Measurements from ENCODE around the gene CCDC172. TPM values are rescaled to one million over a fixed set of nuclear protein-coding genes. Genes with fewer than 3 reads are reported as not detected.

Gene CCDC172
- total RNA-seq, 1 experiment from 2014 or later: not detected

GRCh38 chr10:116298586-116298985 is 25.7 kb upstream of the CCDC172 start:
- no peak overlapping the region for H2AFZ ChIP-seq

GRCh38 chr10:116300542-116300941 is 23.7 kb upstream of the CCDC172 start:
- H3K4me1 ChIP-seq (replicated peaks; ENCODE audit: insufficient read depth): no peaks in the 10 kb centered on the region
- no peak overlapping the region for H3K4me2 ChIP-seq
- no peaks in the 10 kb centered on the region for H3F3A ChIP-seq (ENCODE audit: insufficient read depth, low read depth)
- no TSS peak for BruUV-seq (replicated peaks)
- ChIA-PET POLR2A (ENCODE audit: unreplicated experiment) (no interaction called here), CTCF (no interaction called here)
- no peak overlapping the region for H3K27ac ChIP-seq
- no peak overlapping the region for H2AFZ ChIP-seq
- no peak overlapping the region for H3K4me3 ChIP-seq
- no peaks in the 10 kb centered on the region for H3K79me2 ChIP-seq (ENCODE audit: low read depth)
- TF ChIP-seq EZH2 (IDR thresholded peaks at IDR 0.05; ENCODE audit: low read depth) (no peak), CTCF (conservative IDR thresholded peaks at IDR 0.05) (no peak)
- intact Hi-C loops (cut with micrococcal nuclease; ENCODE audit: unreplicated experiment): no loop called here
- H3K27me3 ChIP-seq (ENCODE audit: insufficient read depth, low read depth): no peaks in the 10 kb centered on the region
- no peaks in the 10 kb centered on the region for H3K9me2 ChIP-seq (ENCODE audit: insufficient read depth)
- DNase-seq: no peak
- H3K36me3 ChIP-seq (ENCODE audit: low read depth): no peaks in the 10 kb centered on the region
- H3K9me3 ChIP-seq (ENCODE audit: insufficient read depth, low read depth): no peaks in the 10 kb centered on the region
- no peaks in the 10 kb centered on the region for H4K20me1 ChIP-seq (ENCODE audit: insufficient read depth)

More at GRCh38 chr10:116298586-116298985, 25.7 kb upstream of the CCDC172 start:
- no peak for DNase-seq
- H3K36me3 ChIP-seq (ENCODE audit: low read depth): no peaks in the 10 kb centered on the region
- no peaks in the 10 kb centered on the region for H3K4me1 ChIP-seq (replicated peaks; ENCODE audit: insufficient read depth)
- intact Hi-C loops (cut with micrococcal nuclease; ENCODE audit: unreplicated experiment): no loop called here
- CTCF ChIA-PET: no interaction called here
- H4K20me1 ChIP-seq (ENCODE audit: insufficient read depth): no peaks in the 10 kb centered on the region
- no TSS peak for BruUV-seq (replicated peaks)
- H3K4me3 ChIP-seq: no peak overlapping the region
- no peak overlapping the region for H3K4me2 ChIP-seq
- no peaks in the 10 kb centered on the region for H3K9me3 ChIP-seq (ENCODE audit: insufficient read depth, low read depth)
- no peaks in the 10 kb centered on the region for H3K79me2 ChIP-seq (ENCODE audit: low read depth)
- H3K27ac ChIP-seq: no peak overlapping the region
- no peaks in the 10 kb centered on the region for H3F3A ChIP-seq (ENCODE audit: insufficient read depth, low read depth)
- no peaks in the 10 kb centered on the region for H3K27me3 ChIP-seq (ENCODE audit: insufficient read depth, low read depth)
- TF ChIP-seq EZH2 (IDR thresholded peaks at IDR 0.05; ENCODE audit: low read depth): no peak
- TF ChIP-seq CTCF (conservative IDR thresholded peaks at IDR 0.05): no peak
- POLR2A ChIA-PET (ENCODE audit: unreplicated experiment): no interaction called here
- no peaks in the 10 kb centered on the region for H3K9me2 ChIP-seq (ENCODE audit: insufficient read depth)

GRCh38 chr10:116304923-116305322 is 19.3 kb upstream of the CCDC172 start:
- TF ChIP-seq CTCF (conservative IDR thresholded peaks at IDR 0.05) (no peak), EZH2 (IDR thresholded peaks at IDR 0.05; ENCODE audit: low read depth) (no peak)
- Histone ChIP-seq H3K4me2 (no peak overlapping the region), H3K36me3 (ENCODE audit: low read depth) (no peaks in the 10 kb centered on the region), H3K9me3 (ENCODE audit: insufficient read depth, low read depth) (no peaks in the 10 kb centered on the region), H3K79me2 (ENCODE audit: low read depth) (no peaks in the 10 kb centered on the region), H3F3A (ENCODE audit: insufficient read depth, low read depth) (no peaks in the 10 kb centered on the region), H4K20me1 (ENCODE audit: insufficient read depth) (no peaks in the 10 kb centered on the region), H3K9me2 (ENCODE audit: insufficient read depth) (no peaks in the 10 kb centered on the region), H3K27ac (no peak overlapping the region), H3K4me1 (replicated peaks; ENCODE audit: insufficient read depth) (no peaks in the 10 kb centered on the region), H3K4me3 (no peak overlapping the region), H2AFZ (no peak overlapping the region), H3K27me3 (ENCODE audit: insufficient read depth, low read depth) (no peaks in the 10 kb centered on the region)
- no peak for DNase-seq
- ChIA-PET CTCF (no interaction called here), POLR2A (ENCODE audit: unreplicated experiment) (no interaction called here)
- intact Hi-C loops (cut with micrococcal nuclease; ENCODE audit: unreplicated experiment): no loop called here
- BruUV-seq (replicated peaks): no TSS peak

Measured in PC-9 (cell line).